Ishikawa (cell line): Measurements from ENCODE around the gene C2orf66.

Experiments used
- CEBPB ChIP-seq: IDR thresholded peaks from 2 replicates; pipeline ENCODE4 v1.6.1; 2012
- CREB1 ChIP-seq: IDR thresholded peaks from 2 replicates; pipeline ENCODE4 v1.6.1; 2012; ENCODE audit warnings: low read depth
- EGR1 ChIP-seq: IDR thresholded peaks from 2 replicates; pipeline ENCODE4 v1.6.1; 2012
- FOXM1 ChIP-seq: IDR thresholded peaks from 2 replicates; pipeline ENCODE4 v1.6.1; 2012; ENCODE audit warnings: low read depth, borderline replicate concordance
- MAX ChIP-seq: IDR thresholded peaks from 2 replicates; pipeline ENCODE4 v1.6.1; 2012
- NFIC ChIP-seq: IDR thresholded peaks from 2 replicates; pipeline ENCODE4 v1.6.1; 2012
- RAD21 ChIP-seq: IDR thresholded peaks from 2 replicates; pipeline ENCODE4 v1.6.1; 2012; ENCODE audit warnings: low read depth
- USF1 ChIP-seq: IDR thresholded peaks from 2 replicates; pipeline ENCODE4 v1.6.1; 2012
- YY1 ChIP-seq: IDR thresholded peaks from 2 replicates; pipeline ENCODE4 v1.6.1; 2012; ENCODE audit warnings: low read depth

- TF ChIP-seq USF1, result no peak
- TF ChIP-seq CREB1, result no peak
- TF ChIP-seq MAX, result no peak
- TF ChIP-seq CEBPB, result no peak
- TF ChIP-seq YY1, result no peak
- TF ChIP-seq RAD21, result no peak
- no peak for TF ChIP-seq EGR1
- no peak for TF ChIP-seq FOXM1
- no peak for TF ChIP-seq NFIC
Observed at GRCh38 chr2:196802401-196802800, 6.8 kb downstream of the C2orf66 start.
